Neural progenitor cell (in vitro differentiated cells): ENCODE results near the gene MACROD2.

Experiments used
- CTCF ChIP-seq: fragments of 200-600 bp; sonication (generic); IDR thresholded peaks from 2 replicates; pipeline ENCODE4 v1.5.1; 2017; ENCODE audit warnings: antibody characterized with exemption, mild to moderate bottlenecking
- EZH2 ChIP-seq: fragments of 200-600 bp; sonication (generic); IDR thresholded peaks from 2 replicates; pipeline ENCODE4 v1.6.1; 2017; ENCODE audit warnings: antibody characterized with exemption, mild to moderate bottlenecking, moderate library complexity
- EZH2phosphoT487 ChIP-seq: fragments of 200-600 bp; sonication (generic); IDR thresholded peaks from 2 replicates; pipeline ENCODE4 v1.6.1; 2017; ENCODE audit warnings: antibody characterized with exemption

- TF ChIP-seq CTCF = no peak
- TF ChIP-seq EZH2 = no peak
- TF ChIP-seq EZH2phosphoT487 = no peak
These were observed 1200.1 kb downstream of the MACROD2 start for GRCh38 chr20:15195378-15195777.
